GM19452 (cell line): Measurements from ENCODE around the gene NRXN3.

Experiments used
- ATAC-seq: cut with Tn5 transposase; IDR thresholded peaks from one replicate; pipeline ENCODE4 v1.9.1; 2021; ENCODE audit not compliant: unreplicated experiment

The NRXN3 gene

DNA sequence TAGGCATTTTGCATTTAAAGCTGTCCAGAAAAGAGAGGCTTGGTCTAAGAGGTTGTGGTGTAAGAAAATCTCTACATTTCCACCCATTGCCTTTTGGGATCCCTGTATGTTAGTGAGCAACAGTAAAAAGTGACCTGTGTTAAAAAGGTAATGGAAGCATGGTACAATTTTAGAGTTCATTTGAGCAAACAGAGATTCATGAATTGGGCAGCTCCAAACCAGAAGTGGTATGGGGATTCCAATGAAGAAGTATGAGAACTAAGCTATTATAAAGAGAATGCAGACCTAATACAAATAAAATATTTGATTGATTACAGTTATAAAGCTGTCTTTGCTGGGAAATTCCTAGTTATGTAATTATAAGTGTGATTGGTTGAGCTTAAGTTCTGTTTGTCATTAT is 1134.1 kb downstream of the NRXN3 start:
- no peak for ATAC-seq

DNA sequence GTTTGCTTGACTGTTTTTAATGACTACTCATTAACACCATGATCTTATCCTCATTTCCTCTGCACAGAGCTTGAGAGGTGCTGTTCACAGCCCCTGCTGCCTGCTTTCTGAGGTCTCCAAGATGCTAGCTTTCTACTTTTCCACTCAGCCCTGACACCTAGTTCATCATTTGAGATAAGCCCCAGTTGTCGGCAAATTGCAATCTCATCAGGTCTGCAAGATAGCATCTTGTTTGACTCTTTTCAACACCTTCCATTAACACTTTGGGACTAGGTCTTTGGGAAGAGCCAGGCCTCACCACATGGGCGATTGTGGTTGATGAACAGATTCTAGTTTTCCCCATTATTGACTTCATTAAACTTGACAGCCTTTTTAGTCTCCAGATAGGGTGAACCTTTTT is 1136.4 kb downstream of the NRXN3 start:
- no peak for ATAC-seq

DNA sequence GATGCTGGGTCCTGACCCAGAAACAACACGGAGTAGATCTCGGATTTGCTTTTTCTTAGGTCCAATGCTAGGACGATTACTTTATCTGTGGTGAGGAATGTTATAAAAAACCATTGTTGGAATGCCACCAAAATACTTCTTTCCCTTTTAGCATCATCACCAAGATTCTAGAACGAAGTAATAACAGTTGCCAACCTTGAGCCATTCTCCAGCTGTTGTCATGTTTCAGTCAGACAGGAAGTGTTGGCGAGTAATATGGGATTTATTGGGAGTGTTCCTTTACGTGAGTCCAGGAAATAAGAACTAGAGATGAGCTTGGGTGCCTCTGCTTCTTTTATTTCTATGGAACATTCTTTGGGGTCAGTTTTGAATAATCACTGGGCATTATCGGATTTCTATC is 1148.2 kb downstream of the NRXN3 start:
- no peak for ATAC-seq

DNA sequence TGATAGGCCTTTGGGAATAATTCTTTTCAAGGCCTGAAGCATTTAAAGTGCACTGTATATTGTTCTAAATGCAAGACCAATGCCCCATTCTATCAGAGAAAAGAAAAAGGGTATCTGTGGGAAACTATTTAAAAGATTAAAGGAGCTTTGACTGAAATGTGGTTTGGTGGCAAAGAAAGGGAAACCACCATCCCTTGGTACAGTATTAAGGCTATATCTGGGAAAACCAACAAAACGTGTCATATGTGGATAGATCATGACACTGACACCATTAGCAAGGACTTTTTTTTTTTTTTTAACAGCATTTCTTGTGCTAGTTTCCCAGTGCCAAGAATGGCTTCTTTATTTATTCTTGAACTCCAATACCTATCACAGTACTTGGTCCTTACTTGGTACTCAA is 1150.4 kb downstream of the NRXN3 start:
- no peak for ATAC-seq

DNA sequence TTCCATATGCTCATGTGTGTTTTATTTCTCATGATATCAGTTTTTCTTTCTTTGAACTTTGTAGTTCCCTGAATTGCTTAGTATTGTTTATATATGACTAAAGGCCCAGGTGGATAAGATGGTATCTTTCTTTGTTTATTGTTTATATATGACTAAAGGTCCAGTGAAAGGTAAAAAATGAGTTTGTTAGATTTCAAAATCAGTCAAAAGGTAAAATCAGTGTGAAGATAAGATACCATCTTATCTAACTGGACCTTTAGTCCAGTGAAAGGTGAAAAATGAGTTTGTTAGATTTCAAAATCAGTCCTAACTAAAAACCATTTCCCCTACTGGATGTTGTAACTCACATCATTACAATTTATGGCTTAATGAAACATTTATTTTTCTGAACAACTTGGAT is 1150.9 kb downstream of the NRXN3 start:
- ATAC-seq = no peak

DNA sequence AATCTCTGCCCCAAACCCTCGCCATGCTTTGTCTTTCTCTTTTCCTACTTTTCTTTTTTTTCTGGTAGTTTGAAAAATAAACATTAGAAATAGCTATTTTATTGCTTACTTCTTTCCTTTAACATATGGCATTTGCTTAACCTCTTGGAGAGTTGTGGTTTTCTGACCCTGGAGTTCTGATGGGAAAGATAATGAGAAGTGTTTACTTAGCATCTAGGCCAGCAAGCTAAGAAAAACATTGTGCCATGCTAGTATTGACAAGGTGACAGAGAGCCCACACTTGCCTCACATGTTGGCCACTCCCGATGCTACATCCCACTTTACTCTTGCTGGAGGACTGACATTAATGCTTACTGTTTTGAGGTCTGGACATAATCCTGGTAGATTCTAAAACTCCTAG is 1154.9 kb downstream of the NRXN3 start:
- ATAC-seq = no peak

DNA sequence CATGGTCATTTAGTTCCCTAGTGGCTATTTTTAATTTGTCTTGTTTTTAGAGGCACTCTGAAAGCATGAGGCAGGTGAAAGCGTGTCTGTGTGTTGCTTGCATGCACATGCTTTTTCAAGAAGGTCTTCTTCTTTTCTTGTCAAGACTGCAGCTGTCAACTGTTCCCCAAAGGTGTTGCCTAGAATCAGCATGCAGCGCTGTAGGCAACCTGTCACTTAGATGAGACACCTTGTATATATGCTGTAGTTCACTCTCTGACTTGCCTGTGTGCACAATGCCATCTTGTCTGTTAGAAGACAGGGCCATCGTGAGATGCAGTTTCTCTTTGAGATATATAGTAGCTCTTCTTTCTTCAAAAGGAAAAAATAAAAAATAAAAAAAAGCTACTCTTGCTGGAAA is 1155.4 kb downstream of the NRXN3 start:
- no peak for ATAC-seq

- ATAC-seq = no peak
These were observed 1158.7 kb downstream of the NRXN3 start for GRCh38 chr14:79328863-79329262.

DNA sequence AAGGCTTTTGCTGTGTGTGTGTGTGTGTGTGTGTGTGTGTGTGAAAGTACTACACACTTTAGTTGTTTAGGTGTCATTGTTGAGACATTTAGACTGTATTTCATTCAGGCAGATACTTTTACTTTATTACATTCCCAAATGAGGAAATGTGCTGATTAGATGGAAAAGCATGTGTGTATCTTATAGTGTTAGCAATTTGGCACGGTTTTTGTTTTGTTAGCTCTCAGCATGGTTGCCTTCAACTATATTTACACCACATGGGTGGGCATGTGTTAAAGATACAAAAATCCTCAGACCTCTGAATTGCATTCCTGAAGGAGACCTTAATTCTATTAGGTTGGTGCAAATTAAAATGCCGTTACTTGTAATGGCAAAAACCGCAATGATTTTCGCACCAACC is 1161.7 kb downstream of the NRXN3 start:
- ATAC-seq = no peak

DNA sequence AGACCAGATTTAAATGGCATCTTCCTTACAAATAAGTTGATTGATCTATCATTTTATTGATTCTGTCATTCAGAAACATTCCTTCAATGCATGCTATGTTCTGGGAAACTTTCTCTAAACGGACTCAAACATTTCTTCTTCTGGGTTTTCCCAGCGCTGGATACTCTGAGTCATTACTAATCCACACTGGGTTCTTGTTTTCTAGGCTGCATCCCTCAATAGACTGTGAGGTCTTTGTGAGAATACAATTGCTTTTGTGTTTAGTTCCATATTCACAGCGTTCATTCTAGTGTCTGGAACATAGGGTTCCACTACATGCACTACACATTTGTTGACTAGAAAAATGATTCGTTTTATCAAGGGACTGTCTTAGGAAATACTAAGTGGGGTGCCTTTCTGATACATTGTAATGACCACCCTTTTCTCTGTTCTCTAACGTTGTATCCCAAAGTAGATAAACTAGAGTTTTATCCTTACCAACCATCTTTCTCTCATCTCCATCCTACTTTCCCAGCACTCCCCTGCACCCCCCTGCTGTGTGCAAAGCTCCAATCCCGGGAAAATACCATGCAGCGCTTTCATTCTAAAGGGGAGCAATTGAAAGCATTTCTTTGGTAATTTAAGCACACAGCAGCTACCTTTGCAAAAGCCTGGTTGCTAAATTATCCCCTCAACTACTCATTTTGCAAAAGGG is 1162.5 kb downstream of the NRXN3 start:
- ATAC-seq = no peak

- ATAC-seq = no peak
These were observed 1163.0 kb downstream of the NRXN3 start for GRCh38 chr14:79333198-79333546.

- no peak for ATAC-seq
These were observed 1164.1 kb downstream of the NRXN3 start for GRCh38 chr14:79334272-79334671.

DNA sequence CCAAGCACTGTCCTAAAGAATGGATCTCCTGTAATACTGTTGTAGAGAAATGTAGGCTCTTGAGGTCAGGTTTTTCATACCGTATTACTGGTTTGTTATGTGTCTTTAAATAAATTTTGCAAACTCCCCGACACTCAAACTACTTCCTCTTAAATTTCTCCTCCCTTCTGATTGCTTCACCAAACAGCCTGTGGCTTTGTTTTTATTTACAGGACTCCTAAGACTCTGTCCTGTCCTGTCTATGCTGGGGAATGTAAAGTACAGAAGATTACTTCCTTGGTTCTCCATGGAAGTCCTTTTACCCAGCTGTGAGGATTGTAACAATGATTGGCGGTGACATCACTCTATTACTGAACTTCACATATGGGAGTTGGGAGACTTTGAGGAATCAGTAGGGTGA is 1167.6 kb downstream of the NRXN3 start:
- ATAC-seq = no peak

DNA sequence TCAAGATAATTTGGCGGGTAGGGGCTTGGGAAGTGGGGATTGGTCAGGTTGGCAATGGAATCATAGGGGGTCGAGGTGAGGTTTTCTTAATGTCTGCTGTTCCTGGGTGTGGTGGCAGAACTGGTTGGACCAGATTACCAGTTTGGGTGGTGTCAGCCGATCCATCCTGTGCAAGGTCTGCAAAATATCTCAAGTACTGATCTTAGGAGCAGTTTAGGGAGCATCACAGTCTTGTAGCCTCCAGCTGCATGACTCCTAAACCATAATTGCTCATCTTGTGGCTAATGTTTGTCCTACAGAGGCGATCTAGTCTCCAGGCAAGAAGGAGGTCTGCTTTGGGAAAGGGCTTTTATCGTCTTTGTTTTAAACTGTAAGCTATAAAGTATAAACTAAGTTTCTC is 1172.8 kb downstream of the NRXN3 start:
- ATAC-seq = no peak

DNA sequence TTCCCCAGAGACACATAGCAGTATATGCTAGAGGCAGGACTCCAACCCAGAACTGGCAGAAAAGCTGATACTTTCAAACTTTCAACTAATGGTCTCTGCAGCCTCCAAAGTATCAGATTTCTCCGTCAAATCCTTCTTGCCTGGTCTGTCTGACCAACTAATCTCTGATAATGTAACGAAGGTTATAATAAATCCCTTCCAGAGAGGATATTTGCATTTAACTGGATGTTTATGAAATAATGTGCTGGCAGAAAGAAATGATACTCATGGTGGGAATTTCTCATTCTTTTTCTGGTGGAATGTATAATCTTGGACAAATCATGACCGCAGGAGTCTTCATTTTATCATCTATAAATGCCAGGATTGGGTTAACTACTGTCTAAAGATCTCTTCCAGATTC is 1180.8 kb downstream of the NRXN3 start:
- ATAC-seq = no peak

DNA sequence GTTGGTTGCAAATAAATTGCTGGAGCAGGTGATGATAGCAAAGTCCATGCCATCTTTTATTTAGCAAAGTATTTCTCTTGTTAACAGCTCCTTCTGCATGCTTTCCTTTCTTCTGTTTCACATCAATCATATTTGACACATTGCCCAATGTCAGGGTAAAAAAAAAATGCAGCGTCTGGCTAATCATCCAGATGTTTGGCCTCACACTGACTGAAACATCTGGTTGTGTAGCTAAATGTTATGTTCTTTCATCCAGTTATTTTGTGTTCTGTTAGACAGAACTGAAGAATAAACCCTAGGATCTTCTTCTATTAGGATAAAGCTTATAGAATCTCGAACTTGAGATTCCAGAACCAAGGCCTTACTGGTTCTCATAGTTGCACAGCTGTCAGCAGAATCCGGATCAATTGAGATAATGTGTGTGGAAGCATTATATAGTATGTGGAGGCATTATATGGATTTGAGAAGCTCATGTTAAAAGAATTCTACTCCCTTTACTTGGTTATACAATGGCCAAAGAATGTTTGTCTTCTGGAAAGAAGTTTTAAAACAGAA is 1182.0 kb downstream of the NRXN3 start:
- ATAC-seq = no peak

DNA sequence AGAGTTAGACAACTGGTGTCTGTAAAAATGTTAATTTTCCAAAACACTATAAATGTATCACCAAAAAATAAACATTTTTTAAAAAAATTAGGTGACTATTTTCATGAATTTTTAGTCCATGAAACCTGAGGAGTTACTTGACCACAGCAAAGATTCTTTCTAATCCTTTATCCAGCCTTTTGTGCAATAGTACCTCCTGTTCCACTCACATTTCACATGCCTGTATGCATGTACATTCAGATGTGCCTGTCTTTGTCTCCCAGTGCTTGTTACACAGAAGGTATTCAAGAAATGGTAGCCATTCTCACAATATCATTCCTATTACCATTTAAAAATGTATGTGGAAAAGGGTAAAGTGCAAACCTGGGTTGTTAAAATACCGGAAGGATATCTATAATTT is 1184.2 kb downstream of the NRXN3 start:
- no peak for ATAC-seq

DNA sequence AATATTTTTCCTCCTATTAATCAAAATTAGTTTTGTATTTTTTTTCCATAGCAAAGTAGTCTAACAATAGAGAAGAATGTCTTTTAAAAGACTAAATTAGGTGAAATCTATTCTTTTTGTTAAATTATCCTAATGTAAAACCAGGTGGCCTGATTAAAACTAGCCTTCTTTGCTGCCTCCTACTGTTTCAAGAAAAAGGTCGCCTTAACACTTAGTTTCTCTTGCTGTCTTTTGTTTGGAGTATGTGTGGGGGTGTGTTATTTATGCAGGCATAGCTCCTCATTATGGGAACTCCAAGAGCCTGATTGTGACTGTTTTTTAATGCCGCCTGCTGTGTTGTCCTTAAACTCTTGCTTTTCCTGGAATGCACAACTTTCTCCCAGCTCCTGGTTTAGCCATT is 1185.9 kb downstream of the NRXN3 start:
- no peak for ATAC-seq

DNA sequence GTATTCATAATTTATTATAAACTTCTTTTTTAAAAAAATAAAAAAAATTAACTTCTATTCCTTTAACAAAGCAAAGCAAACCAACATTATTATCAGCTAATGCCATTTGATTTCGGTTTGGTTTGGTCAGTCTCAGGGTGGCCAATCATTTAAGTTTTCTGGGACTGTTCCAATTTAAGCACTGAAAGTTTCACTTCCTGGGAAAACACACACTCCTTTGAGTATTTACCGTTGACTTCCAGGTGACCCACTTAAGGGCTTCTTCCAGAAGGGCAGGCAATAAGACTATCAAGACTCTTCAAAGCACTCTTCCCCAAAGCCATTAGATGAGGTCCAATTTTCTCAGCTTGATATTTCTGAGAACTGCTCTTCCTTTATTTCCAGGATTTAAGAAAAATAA is 1187.1 kb downstream of the NRXN3 start:
- no peak for ATAC-seq

DNA sequence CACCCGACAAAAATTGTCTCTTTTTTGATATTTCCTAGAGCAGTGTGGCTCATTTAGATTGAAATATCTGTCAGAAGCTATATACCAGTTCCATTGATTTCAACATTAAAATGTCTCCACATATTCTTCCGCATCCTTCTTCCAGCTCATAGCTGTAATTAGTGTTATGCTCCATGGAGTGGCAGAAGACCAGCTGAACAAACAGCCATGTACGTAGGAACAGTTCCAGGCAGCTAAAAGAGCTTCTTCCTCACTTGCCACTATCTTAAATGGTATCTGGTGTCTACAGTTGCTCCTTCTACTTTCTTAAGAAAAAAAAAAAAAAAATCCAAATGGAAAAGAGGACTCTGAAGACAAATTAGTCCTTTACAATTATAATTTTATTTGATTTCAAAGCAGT is 1193.1 kb downstream of the NRXN3 start:
- ATAC-seq = no peak

DNA sequence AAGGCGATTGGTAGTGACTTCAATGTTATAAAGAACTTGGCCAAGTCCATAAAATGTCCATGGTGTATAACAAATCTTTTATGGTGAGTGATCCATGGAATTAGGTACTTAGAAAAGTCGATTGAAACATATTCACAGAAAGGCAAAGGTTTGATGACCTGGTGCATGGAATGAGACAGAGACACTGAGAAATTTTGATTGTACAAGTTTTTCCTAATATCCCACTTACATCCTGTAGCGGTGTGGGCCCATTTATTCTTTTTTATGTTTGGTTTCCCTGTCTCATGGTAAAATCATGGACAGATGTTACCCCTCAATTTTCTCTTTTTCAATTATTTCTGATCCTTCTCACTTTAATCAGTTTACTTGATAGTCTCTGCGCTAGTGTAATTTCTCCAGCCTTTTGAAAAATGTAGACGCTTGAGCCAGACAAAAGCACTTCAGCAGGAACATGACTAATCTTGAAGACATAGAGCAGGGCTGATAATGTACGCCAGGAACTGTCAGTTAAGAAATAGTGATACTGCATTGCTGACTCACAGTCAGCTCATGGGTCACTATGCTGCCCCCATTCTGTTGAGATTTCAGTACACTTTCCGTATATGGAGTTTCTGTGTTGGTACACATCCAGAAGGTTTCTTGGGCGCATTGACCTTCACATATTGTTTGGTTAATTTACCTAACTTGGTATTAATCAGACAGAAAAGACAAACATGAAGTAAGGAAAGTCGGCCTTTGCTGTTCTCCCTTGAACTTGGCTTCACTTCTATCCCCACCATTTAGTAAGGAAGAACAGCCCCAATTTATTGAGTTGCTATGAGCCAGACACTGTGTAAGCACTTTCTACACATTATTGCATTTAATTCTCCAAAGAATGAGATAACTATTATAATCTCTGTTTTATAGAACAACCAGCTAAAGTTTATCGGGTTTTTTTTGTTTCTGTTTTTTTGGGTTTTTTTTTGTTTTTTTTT is 1199.5 kb downstream of the NRXN3 start:
- no peak for ATAC-seq

GRCh38 chr14:79370969-79371368 is 1200.8 kb downstream of the NRXN3 start:
- ATAC-seq = no peak
